CD4-positive, alpha-beta T cell (primary cell): Measurements from ENCODE around the gene WDR55. TPM values are rescaled to one million over a fixed set of nuclear protein-coding genes. Genes with fewer than 3 reads are reported as not detected.

Source experiments
- ATAC-seq: fragments of 200-7000 bp; cut with Tn5 transposase; one replicate; pipeline ENCODE4 v1.10.0; 2022; ENCODE audit warnings: mild to moderate bottlenecking; ENCODE audit not compliant: poor library complexity
- CTCF ChIA-PET: fragments of 350-600 bp; sonication (Branson Sonifier 250); formaldehyde crosslinking; loops from one replicate; lab custom pipeline; 2021; ENCODE audit warnings: antibody characterized with exemption, inconsistent platforms; lab: Charles Lee
- POLR2A ChIA-PET: fragments of 350-600 bp; sonication (Branson Sonifier 250); formaldehyde crosslinking; loops from one replicate; lab custom pipeline; 2021; ENCODE audit warnings: antibody characterized with exemption, inconsistent platforms; lab: Charles Lee
- DNase-seq, 14 experiments: peaks; one replicate each; pipeline ENCODE4 v3.0.0-alpha.2; 2013 to 2020; ENCODE audit warnings: mixed read lengths in 2 of 14
- H3K27ac ChIP-seq, 2 donors: one replicate each; pipeline versions ENCODE4 v1.5.1 to v1.7.0; 2013; ENCODE audit warnings: low read length in 2 of 2, low read depth in 1 of 2, mild to moderate bottlenecking in 1 of 2
- H3K27me3 ChIP-seq, 2 experiments: 1 replicate in 1 of 2; 2 replicates in 1 of 2; pipeline versions ENCODE4 v1.6.1 to v1.7.0; 2013; ENCODE audit warnings: low read length in 2 of 2, control low read depth in 1 of 2, mild to moderate bottlenecking in 1 of 2, moderate library complexity in 1 of 2; ENCODE audit not compliant: insufficient read depth in 2 of 2, control insufficient read depth in 1 of 2
- H3K36me3 ChIP-seq: one replicate; pipeline ENCODE4 v1.6.1; 2013; ENCODE audit warnings: low read length, control low read depth; ENCODE audit not compliant: insufficient read depth
- H3K4me1 ChIP-seq: one replicate; pipeline ENCODE4 v1.6.1; 2013; ENCODE audit warnings: low read length, control low read depth; ENCODE audit not compliant: insufficient read depth
- H3K4me3 ChIP-seq: one replicate; pipeline ENCODE4 v1.5.1; 2013; ENCODE audit warnings: mild to moderate bottlenecking, low read length, moderate library complexity
- H3K9me3 ChIP-seq, 2 experiments: 1 replicate in 1 of 2; 2 replicates in 1 of 2; pipeline versions ENCODE4 v1.6.1 to v1.7.0; 2013; ENCODE audit warnings: low read length in 2 of 2, mild to moderate bottlenecking in 2 of 2, control low read depth in 1 of 2, moderate library complexity in 1 of 2; ENCODE audit not compliant: control insufficient read depth in 1 of 2, insufficient read depth in 1 of 2
- H3K27ac Mint-ChIP-seq: one replicate; pipeline ENCODE4 v1.8.0; 2020; ENCODE audit warnings: mixed read lengths
- H3K27me3 Mint-ChIP-seq: one replicate; pipeline ENCODE4 v1.8.0; 2021; ENCODE audit warnings: mixed read lengths
- H3K36me3 Mint-ChIP-seq: one replicate; pipeline ENCODE4 v1.8.0; 2021; ENCODE audit warnings: low read depth, mixed read lengths
- H3K4me1 Mint-ChIP-seq: one replicate; pipeline ENCODE4 v1.8.0; 2021; ENCODE audit warnings: low read depth, mixed read lengths
- H3K4me3 Mint-ChIP-seq: one replicate; pipeline ENCODE4 v1.8.0; 2020; ENCODE audit warnings: mild to moderate bottlenecking, mixed read lengths
- H3K9me3 Mint-ChIP-seq: one replicate; pipeline ENCODE4 v1.8.0; 2020; ENCODE audit warnings: mixed read lengths
- CTCF ChIP-seq: fragments of 200-600 bp; IDR thresholded peaks from one replicate; pipeline ENCODE4 v1.8.0; 2022; ENCODE audit warnings: antibody characterized with exemption, mild to moderate bottlenecking
- intact Hi-C, 2 experiments: fragments of 100-400 bp; cut with DNase I in 1 of 2; cut with micrococcal nuclease in 1 of 2; formaldehyde crosslinking; loops; one replicate each; pipeline versions ENCODE4 v1.15.1 to v1.9.0; 2023 to 2025; cut with DNase I, micrococcal nuclease
- total RNA-seq, 174 experiments: library from RNA in 2 of 174; stranded (reverse) in 2 of 174; gene quantifications; one replicate each; pipeline ENCODE4 v1.2.3 and lab custom pipeline; 2021 to 2026

The WDR55 gene
- total RNA-seq, 2 experiments from 2014 or later: 40.1 to 42.9 TPM

GRCh38 chr5:140627972-140628371 is 36.7 kb upstream of the WDR55 start:
- no peaks in the 10 kb centered on the region for H3K27me3 ChIP-seq
- POLR2A ChIA-PET: interaction anchor here (1.0 kb wide), 1 partner anchor 80 kb away, joined by 3 read pairs; the partner anchor contains the start of gene EIF4EBP3
- CTCF ChIA-PET: interaction anchor here (0.7 kb wide), 1 partner anchor 769 kb away, joined by 3 read pairs; no protein-coding TSS in a partner anchor
- Mint-ChIP-seq H3K27ac (no peak overlapping the region), H3K36me3 (no peaks in the 10 kb centered on the region), H3K4me1 (peaks cover 15% of the 10 kb centered on the region), H3K9me3 (no peaks in the 10 kb centered on the region), H3K4me3 (no peak overlapping the region), H3K27me3 (no peaks in the 10 kb centered on the region)
- no peak overlapping the region for H3K27ac ChIP-seq
- intact Hi-C loops: loop anchor here in 1 of 2 experiments (5.0 kb wide), 1 partner anchor 41 kb away; no protein-coding TSS in a partner anchor
- no peak for TF ChIP-seq CTCF
- peaks cover 15% of the 10 kb centered on the region for H3K4me1 ChIP-seq
- ATAC-seq (no peak), DNase-seq (no peak)
- H3K4me3 ChIP-seq: no peak overlapping the region
- H3K9me3 ChIP-seq: peaks cover 0 to 3% of the 10 kb centered on the region in 2 experiments
- H3K36me3 ChIP-seq: no peaks in the 10 kb centered on the region

- Histone ChIP-seq H3K27me3 (no peaks in the 10 kb centered on the region), H3K4me1 (peaks cover 20% of the 10 kb centered on the region), H3K27ac (no peak overlapping the region), H3K9me3 (peaks cover 0 to 3% of the 10 kb centered on the region in 2 experiments), H3K4me3 (no peak overlapping the region), H3K36me3 (no peaks in the 10 kb centered on the region)
- no peaks in the 10 kb centered on the region for H3K36me3 Mint-ChIP-seq
- H3K9me3 Mint-ChIP-seq: no peaks in the 10 kb centered on the region
- ChIA-PET POLR2A (no interaction called here), CTCF (no interaction called here)
- DNase-seq (no peak), ATAC-seq (no peak)
- intact Hi-C loops: loop anchor here in 1 of 2 experiments (5.0 kb wide), 1 partner anchor 41 kb away; no protein-coding TSS in a partner anchor
- no peaks in the 10 kb centered on the region for H3K27me3 Mint-ChIP-seq
- no peak overlapping the region for H3K4me3 Mint-ChIP-seq
- H3K4me1 Mint-ChIP-seq: peaks cover 21% of the 10 kb centered on the region
- TF ChIP-seq CTCF: no peak
- H3K27ac Mint-ChIP-seq: no peak overlapping the region
Measured at GRCh38 chr5:140628711-140629110, 36.0 kb upstream of the WDR55 start.

GRCh38 chr5:140630292-140631035 is 34.2 kb upstream of the WDR55 start:
- ATAC-seq: no peak
- POLR2A ChIA-PET: interaction anchor here (1.6 to 2.7 kb wide), 2 partner anchors 17 to 83 kb away, joined by 7 to 34 read pairs; partner anchors contain the start of genes EIF4EBP3, IK and NDUFA2
- intact Hi-C loops: loop anchor here in 1 of 2 experiments (10.0 kb wide), 1 partner anchor 526 kb away; no protein-coding TSS in a partner anchor

More at GRCh38 chr5:140630292-140631035, 34.2 kb upstream of the WDR55 start:
- TF ChIP-seq CTCF: no peak
- no peak for DNase-seq
- Histone ChIP-seq H3K4me1 (peaks cover 23% of the 10 kb centered on the region), H3K27me3 (no peaks in the 10 kb centered on the region), H3K36me3 (no peaks in the 10 kb centered on the region), H3K9me3 (peaks cover 0 to 3% of the 10 kb centered on the region in 2 experiments), H3K4me3 (peak overlapping the region; percentile 72), H3K27ac (no peak overlapping the region)
- Mint-ChIP-seq H3K36me3 (no peaks in the 10 kb centered on the region), H3K27ac (no peak overlapping the region), H3K4me1 (peaks cover 24% of the 10 kb centered on the region), H3K27me3 (no peaks in the 10 kb centered on the region), H3K9me3 (no peaks in the 10 kb centered on the region), H3K4me3 (peak overlapping the region; percentile 72)
- CTCF ChIA-PET: interaction anchor here (1.5 to 1.9 kb wide), 2 partner anchors 14 to 17 kb away, joined by 3 to 5 read pairs; partner anchors contain the start of genes IK and NDUFA2
